CD4-positive, alpha-beta T cell treated with Interleukin-15 for 1 hour (primary cell): ENCODE data around the gene RPL10A.

Experiments
- DNase-seq: peaks from one replicate; pipeline ENCODE4 v3.0.0-alpha.2; 2020

Gene RPL10A

DNA sequence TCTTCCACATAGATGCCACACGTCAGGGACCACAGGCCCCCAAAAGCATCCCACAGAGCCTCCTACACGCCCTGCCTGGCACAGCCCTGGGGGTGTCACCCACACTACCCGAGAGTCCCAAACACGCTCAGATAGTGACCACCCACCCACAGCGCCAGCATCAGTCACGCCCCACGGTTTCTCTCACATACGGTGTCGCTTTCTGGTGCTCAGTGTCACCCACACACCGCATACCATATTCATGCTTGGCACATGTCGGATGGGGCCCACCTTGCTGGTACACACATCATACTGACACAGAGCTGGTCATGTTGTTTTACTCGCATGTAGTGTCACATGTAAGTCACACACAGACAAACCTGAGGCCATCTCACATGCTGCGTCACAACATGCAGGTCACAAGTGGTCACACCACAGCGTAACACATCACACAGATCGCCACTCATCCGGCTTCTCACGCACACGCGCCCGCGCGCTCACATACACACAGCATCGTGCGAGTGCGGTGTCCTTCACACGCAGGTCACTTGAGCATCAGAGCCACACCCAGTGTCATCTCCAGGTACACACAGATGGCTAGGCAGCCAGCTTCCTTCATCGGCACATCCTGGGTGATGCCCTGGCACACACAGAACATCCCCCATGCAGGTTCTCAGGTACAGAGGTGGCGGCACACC, 25.2 kb downstream of the RPL10A start:
- no peak for DNase-seq

DNA sequence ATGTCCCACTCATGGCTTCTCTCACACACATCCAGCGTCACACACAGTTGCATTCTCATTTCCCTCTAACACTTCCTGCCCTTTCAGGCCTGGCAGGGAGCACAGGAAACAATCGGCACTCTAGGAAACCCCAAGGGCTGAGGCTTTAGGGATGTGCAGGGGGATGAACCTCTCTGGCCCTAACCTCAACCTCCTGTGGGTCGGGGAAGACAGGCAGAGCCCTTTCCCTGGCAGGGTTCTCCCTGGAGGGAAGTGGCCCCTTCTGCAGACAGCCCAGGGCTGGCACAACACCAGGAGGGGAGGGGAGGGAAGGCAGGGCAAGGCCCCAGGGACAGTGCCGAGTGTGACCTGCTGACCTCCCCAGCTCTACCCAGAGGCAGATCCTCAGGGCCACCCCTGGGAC, 26.0 kb downstream of the RPL10A start:
- DNase-seq = no peak

GRCh38 chr6:35495258-35496035, 27.2 kb downstream of the RPL10A start:
- DNase-seq = no peak

DNA sequence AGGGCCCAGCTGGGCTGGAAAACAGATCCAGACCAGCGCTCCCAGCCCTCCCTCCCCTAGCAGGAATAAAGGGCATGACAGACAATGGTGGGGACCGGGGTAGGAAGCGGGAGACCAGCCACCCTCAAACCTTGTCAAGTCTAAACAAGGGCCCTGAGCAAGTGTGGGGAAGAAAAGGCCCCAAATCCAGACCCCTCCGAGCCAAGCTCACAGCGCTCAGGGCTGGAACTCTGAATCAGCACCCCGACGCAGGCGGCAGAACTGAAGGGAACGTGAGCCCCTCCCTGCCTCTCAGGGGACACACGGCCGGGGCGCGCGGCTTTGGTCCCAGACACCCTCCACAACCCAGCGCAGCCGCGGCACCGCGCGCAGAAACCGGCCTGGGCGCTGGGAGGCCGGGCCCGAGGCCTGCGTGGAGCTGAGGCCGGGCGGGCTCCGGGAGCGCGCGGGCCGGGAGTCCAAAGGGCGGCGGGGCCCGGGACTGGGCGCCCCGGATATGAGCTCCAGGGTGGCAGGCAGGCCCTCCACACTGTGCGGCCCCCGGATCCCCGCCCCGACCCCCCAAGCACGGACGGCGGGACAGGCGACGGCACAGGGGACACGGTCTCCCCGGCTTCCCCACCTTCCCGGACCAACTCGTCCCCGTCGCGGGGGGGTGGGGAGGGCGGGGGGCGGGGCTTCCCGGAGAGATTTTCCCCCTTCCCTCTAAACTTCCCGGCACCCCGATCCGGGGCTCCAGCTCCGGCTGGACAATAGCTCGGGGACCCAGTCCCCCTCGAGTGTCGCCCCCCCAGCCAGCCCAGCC, 28.0 kb downstream of the RPL10A start:
- no peak for DNase-seq

DNA sequence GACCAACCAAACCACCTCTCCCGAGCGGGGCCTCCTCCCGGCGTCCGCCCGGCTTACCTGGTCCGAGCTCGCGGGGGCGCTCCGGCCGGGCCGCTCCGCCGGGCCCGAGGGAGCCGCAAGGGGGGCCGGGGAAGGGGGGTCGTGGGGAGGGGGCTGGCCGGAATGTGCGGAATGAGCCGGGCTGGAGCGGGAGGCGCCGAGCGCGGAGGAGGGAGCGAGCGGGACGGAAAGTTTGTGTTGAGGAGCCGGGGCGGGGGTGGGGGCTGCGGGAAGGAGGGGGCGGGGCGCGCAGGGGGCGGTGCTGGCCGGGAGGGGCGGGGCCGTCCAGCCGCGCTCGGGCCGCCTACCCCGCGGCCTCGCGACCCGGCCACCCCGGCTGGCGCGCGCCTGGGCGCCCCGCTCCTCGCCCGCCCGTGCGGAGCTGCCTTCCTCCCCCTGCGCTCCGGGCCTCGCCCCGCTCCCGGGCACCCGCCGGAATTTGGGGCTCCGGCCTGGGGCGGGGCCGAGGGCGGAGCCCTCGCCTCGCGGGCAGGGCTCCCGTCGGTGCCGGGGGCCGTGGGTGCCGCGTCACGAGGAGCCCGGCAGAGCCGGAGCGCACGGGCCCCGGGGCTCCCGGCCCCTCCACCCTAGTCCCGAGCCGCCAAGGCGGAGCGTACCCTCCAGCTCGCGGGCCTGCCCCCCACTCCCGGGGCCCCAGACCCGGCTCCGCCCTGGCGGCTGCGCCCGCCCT, 28.8 kb downstream of the RPL10A start, which contains the start of gene TEAD3:
Gene TEAD3, minus strand, starts transcription at position 239 of the 730 bp plus-strand sequence.
- peak; percentile 37 for DNase-seq

- peak; percentile 27 for DNase-seq
These were observed 29.6 kb downstream of the RPL10A start for GRCh38 chr6:35497571-35498421.

- no peak for DNase-seq
These were observed 30.3 kb downstream of the RPL10A start for GRCh38 chr6:35498422-35499067.

DNA sequence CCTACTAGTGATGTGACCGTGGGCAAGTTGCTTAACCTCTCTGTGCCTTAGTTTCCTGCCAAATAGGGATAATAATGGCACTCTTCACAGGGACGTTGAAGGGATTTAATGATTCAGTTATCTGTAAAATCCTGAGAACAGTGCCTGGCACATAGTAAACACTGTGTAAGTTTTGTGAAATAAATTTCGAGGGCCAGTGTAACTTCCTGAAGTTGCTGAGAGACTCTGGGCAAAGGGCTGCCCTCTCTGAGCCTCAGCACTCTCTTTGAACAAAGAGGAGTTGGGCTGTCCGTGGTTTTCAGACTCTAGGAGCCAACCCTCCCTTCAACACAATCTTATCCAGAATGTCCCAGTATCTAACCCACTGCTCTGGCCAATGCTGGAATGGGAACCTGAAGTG, 31.2 kb downstream of the RPL10A start:
- no peak for DNase-seq

DNA sequence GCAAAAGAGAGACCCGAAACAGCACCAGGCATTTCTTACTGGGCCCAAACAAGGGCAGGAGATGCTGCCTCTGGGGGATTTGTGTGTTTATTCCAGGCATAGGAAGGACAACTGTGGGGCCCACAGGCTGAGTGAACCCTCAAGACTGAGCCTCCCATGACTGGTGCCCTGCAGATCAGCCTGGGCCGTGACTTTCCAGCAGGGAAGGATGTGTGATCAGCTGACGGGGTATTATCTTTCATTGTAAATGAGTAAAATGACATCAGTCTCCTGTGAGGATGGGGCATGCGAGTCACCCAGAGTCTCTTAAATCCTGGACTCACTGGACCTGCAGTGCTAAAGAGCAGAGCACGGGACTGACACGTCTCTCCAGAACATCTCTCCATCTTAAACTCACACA, 32.6 kb downstream of the RPL10A start:
- DNase-seq = no peak

- DNase-seq = no peak
These were observed 33.6 kb downstream of the RPL10A start for GRCh38 chr6:35501784-35502183.

DNA sequence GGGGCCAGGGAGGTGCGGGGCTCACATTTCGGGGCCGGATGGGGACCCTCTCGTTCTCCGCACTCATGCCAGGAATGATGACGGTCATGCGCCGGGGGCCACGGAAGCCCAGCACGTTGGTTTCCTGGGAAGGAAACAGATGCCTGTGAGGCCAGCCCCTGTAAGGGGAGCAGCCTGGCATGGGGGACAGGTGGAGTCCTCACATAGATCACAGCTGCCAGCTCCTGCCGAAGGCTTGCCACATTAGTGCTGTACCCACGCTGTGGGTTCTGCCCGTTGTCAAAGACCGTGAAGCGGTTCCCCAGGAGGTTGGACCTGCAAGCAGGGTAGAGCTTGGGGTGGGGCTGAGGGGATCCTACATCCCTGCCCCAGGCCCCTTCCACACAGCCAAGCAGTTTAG, 35.3 kb downstream of the RPL10A start:
- DNase-seq = no peak

GRCh38 chr6:35505999-35506412, 37.8 kb downstream of the RPL10A start:
- no peak for DNase-seq

GRCh38 chr6:35506536-35506935, 38.3 kb downstream of the RPL10A start:
- DNase-seq = no peak

DNA sequence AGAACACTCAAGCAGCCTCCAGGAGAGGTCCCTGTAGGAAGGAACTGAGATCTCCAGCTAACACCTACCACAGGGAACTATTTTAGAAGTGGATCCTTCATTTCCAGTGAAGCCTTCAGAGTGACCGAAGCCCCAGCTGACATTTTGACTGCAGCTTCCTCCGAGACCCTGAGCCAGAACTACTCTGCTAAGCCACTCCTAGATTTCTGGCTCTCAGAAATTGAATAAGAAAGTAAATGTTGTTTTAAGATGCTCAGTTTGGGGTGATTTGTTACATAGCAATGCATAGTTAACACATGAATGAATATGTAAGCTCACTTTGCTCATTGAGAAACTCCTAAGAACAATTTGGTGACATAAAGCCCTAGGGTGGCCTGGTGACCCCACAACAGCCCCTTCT, 39.0 kb downstream of the RPL10A start:
- DNase-seq = no peak

GRCh38 chr6:35508027-35508426, 39.8 kb downstream of the RPL10A start:
- no peak for DNase-seq

DNA sequence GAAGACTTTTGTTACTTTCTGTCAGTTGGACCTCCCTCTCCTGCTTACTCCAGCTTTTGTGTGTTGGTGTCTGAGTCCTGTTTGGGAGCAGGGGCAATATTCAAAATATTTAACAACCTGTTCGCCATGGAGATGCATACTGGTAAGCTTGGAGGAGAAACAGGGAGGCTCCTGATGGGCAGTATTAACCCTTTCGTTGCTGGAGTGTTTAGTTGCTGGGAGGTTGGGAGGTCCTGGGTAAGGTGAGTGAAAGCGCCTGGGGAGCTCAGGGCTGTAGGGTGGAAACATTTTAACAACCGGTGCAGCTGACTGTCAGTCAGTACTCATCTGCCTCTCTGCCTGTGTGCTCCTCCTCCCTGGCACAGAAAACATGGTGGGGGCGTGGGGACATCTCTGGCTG, 40.3 kb downstream of the RPL10A start:
- no peak for DNase-seq

DNA sequence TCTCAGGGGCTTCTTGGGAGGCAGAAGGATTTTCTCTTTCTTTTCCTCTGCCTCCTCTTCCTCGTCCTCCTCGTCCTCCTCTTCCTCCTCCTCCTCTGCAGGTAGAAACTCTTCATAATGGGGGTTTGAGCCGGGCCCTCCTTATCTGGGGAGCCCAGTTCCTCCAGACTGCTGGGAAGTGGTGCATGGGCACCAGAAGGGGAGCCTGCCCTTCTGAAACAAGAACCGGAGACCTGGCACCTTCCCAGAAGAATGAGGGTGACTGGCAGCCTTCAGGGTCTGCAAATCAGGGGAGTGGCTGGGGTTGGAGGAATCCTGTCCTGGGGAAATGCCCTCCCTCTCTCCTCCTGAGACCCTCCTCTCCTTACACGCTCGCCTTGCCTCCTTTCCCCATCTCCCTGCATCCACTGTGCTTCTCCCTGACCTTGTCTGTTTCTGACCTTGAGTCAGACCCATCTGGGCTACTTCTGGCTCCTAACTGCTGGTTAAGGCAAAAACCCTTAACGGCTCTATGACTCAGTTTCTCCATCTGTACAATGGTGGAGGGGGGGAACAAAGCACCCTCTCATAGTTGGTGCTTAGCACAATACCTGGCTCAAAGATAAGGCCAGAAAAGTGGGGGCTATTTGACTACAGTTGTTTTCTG, 42.8 kb downstream of the RPL10A start:
- no peak for DNase-seq

GRCh38 chr6:35511562-35511941, 43.4 kb downstream of the RPL10A start:
- no peak for DNase-seq

- DNase-seq = no peak
These were observed 43.8 kb downstream of the RPL10A start for GRCh38 chr6:35512006-35512405.

GRCh38 chr6:35512740-35513139, 44.5 kb downstream of the RPL10A start, which contains the start of gene TULP1:
Gene TULP1 (minus strand): TSS chr6:35512896. CDS start chr6:35512858, 38 bp downstream.
- no peak for DNase-seq

- no peak for DNase-seq
These were observed 46.4 kb downstream of the RPL10A start for GRCh38 chr6:35514587-35514986.
